Measurements from ENCODE around the gene BCKDHA. TPM values are rescaled to one million over a fixed set of nuclear protein-coding genes. Genes with fewer than 3 reads are reported as not detected.
A peak's percentile ranks its signal among the peaks of the same experiment; 100 is the strongest.

The BCKDHA gene
- total and polyA plus RNA-seq, 9 of the 15 experiments (the other 6 are each of a cell fraction or from before 2014, with no cell fraction given), result 4.5 to 52.5 (median 14.1) TPM

DNA sequence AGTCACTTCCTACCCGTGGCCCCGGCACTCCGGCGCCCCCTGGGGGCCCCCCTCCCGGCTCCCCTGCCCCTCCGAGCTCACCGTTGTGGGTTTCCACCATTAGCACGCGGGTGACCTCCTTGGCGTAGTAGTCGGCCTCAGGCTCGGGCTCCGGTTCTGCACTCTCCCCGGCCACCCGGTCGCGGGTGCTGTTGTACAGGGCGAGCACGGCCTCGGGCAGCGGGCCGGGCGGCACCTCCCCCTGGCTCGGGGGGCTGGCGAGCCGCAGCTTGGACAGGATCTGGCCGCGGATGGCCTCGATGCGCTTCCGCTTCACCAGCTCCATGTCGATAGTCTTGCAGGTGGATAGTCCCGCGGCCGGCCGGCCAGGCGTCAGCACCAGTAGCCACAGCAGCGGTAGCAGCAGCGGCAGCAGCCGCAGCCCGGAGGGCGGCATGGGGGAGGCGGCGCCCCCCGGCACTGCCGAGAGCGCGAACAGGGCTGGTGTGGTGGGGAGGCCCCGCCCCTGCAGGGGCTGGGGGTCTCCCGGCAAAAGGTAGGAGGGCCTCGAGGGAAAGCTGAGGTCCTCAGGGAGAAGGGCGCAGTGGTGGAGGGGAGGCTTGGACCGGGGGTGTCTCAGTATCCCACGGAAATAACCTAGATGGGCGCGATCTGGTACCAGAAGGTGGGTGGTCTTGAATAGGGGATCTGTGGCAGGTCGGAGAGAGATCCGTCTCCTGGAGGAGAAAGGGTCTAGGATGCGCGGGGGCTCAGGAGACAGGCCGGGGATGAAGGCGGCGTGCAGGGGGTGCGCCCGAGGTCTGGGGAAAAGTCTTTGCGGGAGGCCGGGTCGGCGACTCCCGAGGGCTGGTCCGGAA is 44.8 kb upstream of the BCKDHA start (continued):
- TF ChIP-seq, protein P1, sequence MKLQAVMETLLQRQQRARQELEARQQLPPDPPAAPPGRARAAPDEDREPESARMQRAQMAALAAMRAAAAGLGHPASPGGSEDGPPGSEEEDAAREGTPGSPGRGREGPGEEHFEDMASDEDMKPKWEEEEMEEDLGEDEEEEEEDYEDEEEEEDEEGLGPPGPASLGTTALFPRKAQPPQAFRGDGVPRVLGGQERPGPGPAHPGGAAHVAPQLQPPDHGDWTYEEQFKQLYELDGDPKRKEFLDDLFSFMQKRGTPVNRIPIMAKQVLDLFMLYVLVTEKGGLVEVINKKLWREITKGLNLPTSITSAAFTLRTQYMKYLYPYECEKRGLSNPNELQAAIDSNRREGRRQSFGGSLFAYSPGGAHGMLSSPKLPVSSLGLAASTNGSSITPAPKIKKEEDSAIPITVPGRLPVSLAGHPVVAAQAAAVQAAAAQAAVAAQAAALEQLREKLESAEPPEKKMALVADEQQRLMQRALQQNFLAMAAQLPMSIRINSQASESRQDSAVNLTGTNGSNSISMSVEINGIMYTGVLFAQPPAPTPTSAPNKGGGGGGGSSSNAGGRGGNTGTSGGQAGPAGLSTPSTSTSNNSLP (IDR thresholded peaks at IDR 0.05; ENCODE audit: borderline replicate concordance, low read depth, low read length), result no peak
- no peak for TF ChIP-seq TFAM (CRISPR knock-in tag; conservative IDR thresholded peaks at IDR 0.05)
- TF ChIP-seq ZC3H11A (IDR thresholded peaks at IDR 0.05; ENCODE audit: low read depth, low read length), result no peak
- no peak for TF ChIP-seq DMBX1 (CRISPR knock-in tag; IDR thresholded peaks at IDR 0.05; ENCODE audit: borderline replicate concordance)
- TF ChIP-seq, protein P2, sequence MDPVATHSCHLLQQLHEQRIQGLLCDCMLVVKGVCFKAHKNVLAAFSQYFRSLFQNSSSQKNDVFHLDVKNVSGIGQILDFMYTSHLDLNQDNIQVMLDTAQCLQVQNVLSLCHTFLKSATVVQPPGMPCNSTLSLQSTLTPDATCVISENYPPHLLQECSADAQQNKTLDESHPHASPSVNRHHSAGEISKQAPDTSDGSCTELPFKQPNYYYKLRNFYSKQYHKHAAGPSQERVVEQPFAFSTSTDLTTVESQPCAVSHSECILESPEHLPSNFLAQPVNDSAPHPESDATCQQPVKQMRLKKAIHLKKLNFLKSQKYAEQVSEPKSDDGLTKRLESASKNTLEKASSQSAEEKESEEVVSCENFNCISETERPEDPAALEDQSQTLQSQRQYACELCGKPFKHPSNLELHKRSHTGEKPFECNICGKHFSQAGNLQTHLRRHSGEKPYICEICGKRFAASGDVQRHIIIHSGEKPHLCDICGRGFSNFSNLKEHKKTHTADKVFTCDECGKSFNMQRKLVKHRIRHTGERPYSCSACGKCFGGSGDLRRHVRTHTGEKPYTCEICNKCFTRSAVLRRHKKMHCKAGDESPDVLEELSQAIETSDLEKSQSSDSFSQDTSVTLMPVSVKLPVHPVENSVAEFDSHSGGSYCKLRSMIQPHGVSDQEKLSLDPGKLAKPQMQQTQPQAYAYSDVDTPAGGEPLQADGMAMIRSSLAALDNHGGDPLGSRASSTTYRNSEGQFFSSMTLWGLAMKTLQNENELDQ (CRISPR knock-in tag; IDR thresholded peaks at IDR 0.05; ENCODE audit: borderline replicate concordance), result no peak
- no peak for TF ChIP-seq ZNF668 (CRISPR knock-in tag; IDR thresholded peaks at IDR 0.05)
- no peak for TF ChIP-seq HNRNPLL (IDR thresholded peaks at IDR 0.05; ENCODE audit: low read depth, low read length, poor library complexity, severe bottlenecking)
- peak; percentile 54 for TF ChIP-seq NEUROD1 (IDR thresholded peaks at IDR 0.05; ENCODE audit: borderline replicate concordance, low read depth, low read length, partially characterized antibody)
- 0 out of 2 replicates have a peak, but pooled peaks have one; percentile 17 for TF ChIP-seq KDM2B (CRISPR knock-in tag; IDR thresholded peaks at IDR 0.05)
- TF ChIP-seq SRF (CRISPR knock-in tag; IDR thresholded peaks at IDR 0.05), result peak in 1 of 2 experiments; percentile 50; a peak in 1 of 4 replicates
- no peak for TF ChIP-seq ZNF217 (CRISPR knock-in tag; IDR thresholded peaks at IDR 0.05)
- TF ChIP-seq, protein P3, sequence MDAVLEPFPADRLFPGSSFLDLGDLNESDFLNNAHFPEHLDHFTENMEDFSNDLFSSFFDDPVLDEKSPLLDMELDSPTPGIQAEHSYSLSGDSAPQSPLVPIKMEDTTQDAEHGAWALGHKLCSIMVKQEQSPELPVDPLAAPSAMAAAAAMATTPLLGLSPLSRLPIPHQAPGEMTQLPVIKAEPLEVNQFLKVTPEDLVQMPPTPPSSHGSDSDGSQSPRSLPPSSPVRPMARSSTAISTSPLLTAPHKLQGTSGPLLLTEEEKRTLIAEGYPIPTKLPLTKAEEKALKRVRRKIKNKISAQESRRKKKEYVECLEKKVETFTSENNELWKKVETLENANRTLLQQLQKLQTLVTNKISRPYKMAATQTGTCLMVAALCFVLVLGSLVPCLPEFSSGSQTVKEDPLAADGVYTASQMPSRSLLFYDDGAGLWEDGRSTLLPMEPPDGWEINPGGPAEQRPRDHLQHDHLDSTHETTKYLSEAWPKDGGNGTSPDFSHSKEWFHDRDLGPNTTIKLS (IDR thresholded peaks at IDR 0.05; ENCODE audit: borderline replicate concordance, low read depth), result no peak
- no peak for TF ChIP-seq ZNF431 (CRISPR knock-in tag; IDR thresholded peaks at IDR 0.05)
- no peak for TF ChIP-seq ZNF384 (IDR thresholded peaks at IDR 0.05; ENCODE audit: low read depth, low read length)
- no peak for TF ChIP-seq KLF6 (CRISPR knock-in tag; IDR thresholded peaks at IDR 0.05; ENCODE audit: borderline replicate concordance)
- no peak for TF ChIP-seq DNMT1 (IDR thresholded peaks at IDR 0.05)
- TF ChIP-seq HMG20A (CRISPR knock-in tag; conservative IDR thresholded peaks at IDR 0.05), result no peak
- no peak for TF ChIP-seq MCM7 (IDR thresholded peaks at IDR 0.05)
- TF ChIP-seq MTF1 (CRISPR knock-in tag; IDR thresholded peaks at IDR 0.05; ENCODE audit: borderline replicate concordance), result no peak
- 0 out of 2 replicates have a peak, but pooled peaks have one; percentile 20 for TF ChIP-seq NFE2 (IDR thresholded peaks at IDR 0.05; ENCODE audit: low read depth)
- TF ChIP-seq SMAD4 (CRISPR knock-in tag; conservative IDR thresholded peaks at IDR 0.05), result peak; percentile 66; the same call in 1 of the 2 replicates
- TF ChIP-seq ZNF77 (CRISPR knock-in tag; IDR thresholded peaks at IDR 0.05), result no peak
- TF ChIP-seq NFYB (IDR thresholded peaks at IDR 0.05; ENCODE audit: extremely low read depth, insufficient read length), result no peak

Measured in K562 (cell line).